HG02938 (cell line): ENCODE measurements around the gene RNF151.

Experiments
- ATAC-seq: cut with Tn5 transposase; IDR thresholded peaks from one replicate; pipeline ENCODE4 v1.9.1; 2021; ENCODE audit warnings: mild to moderate bottlenecking, moderate library complexity; ENCODE audit not compliant: unreplicated experiment

Gene RNF151

GRCh38 chr16:1976216-1976520 is 9.5 kb downstream of the RNF151 start:
- ATAC-seq, result no peak

- no peak for ATAC-seq
Observed at GRCh38 chr16:1976951-1977874, 10.6 kb downstream of the RNF151 start.

GRCh38 chr16:1977875-1978268 is 11.2 kb downstream of the RNF151 start:
- no peak for ATAC-seq

- ATAC-seq, result no peak
Observed at GRCh38 chr16:1978476-1979120, 11.9 kb downstream of the RNF151 start.

GRCh38 chr16:1979271-1980029 is 12.8 kb downstream of the RNF151 start:
- ATAC-seq, result no peak

- ATAC-seq, result no peak
Observed at GRCh38 chr16:1980030-1980769, 13.5 kb downstream of the RNF151 start.

GRCh38 chr16:1980770-1981087 is 14.1 kb downstream of the RNF151 start:
- no peak for ATAC-seq

- no peak for ATAC-seq
Observed at GRCh38 chr16:1981398-1981836, 14.8 kb downstream of the RNF151 start, which contains the start of gene NOXO1. TSS of gene NOXO1 (minus strand) at chr16:1981469. CDS start at chr16:1981179, 290 bp downstream.

- no peak for ATAC-seq
Observed at GRCh38 chr16:1982013-1982433, 15.4 kb downstream of the RNF151 start.

GRCh38 chr16:1982991-1983543 is 16.4 kb downstream of the RNF151 start:
- no peak for ATAC-seq

GRCh38 chr16:1983544-1984346 is 17.1 kb downstream of the RNF151 start, which contains the start of gene GFER:
TSS of gene GFER (plus strand) at chr16:1984193. CDS start at chr16:1984219, 26 bp downstream.
- ATAC-seq, result peak; percentile 58

- ATAC-seq, result no peak
Observed at GRCh38 chr16:1984347-1985225, 17.9 kb downstream of the RNF151 start.

GRCh38 chr16:1985466-1986150 is 19.0 kb downstream of the RNF151 start:
- ATAC-seq, result no peak

- ATAC-seq, result no peak
Observed at GRCh38 chr16:1987198-1987597, 20.5 kb downstream of the RNF151 start.

- no peak for ATAC-seq
Observed at GRCh38 chr16:1989209-1990100, 22.8 kb downstream of the RNF151 start, which contains the start of gene SYNGR3. TSS of gene SYNGR3 (plus strand) at chr16:1989970. CDS start at chr16:1990103, 133 bp downstream.

GRCh38 chr16:1990101-1990350 is 23.4 kb downstream of the RNF151 start:
- ATAC-seq, result no peak
